ENCODE results near the gene PPP1R9B.

PPP1R9B gene

GRCh38 chr17:50141745-50142110, 8.7 kb downstream of the PPP1R9B start:
- no peak for DNase-seq (ENCODE audit: low read depth in 2 of 2)

GRCh38 chr17:50141026-50141744, 9.3 kb downstream of the PPP1R9B start:
- no peak for DNase-seq (ENCODE audit: low read depth in 2 of 2)

GRCh38 chr17:50139950-50140885, 10.3 kb downstream of the PPP1R9B start:
- peak in 1 of 2 donors; percentile 77 for DNase-seq (ENCODE audit: low read depth in 2 of 2)

- no peak for DNase-seq (ENCODE audit: low read depth in 2 of 2)
These were observed 11.2 kb downstream of the PPP1R9B start for GRCh38 chr17:50139185-50139783.

GRCh38 chr17:50137042-50137441, 13.4 kb downstream of the PPP1R9B start:
- no peak for DNase-seq (ENCODE audit: low read depth in 2 of 2)

GRCh38 chr17:50136096-50136687, 14.3 kb downstream of the PPP1R9B start:
- DNase-seq (ENCODE audit: low read depth in 2 of 2) = no peak

GRCh38 chr17:50135316-50136095, 15.0 kb downstream of the PPP1R9B start:
- DNase-seq (ENCODE audit: low read depth in 2 of 2) = no peak

- no peak for DNase-seq (ENCODE audit: low read depth in 2 of 2)
These were observed 16.0 kb downstream of the PPP1R9B start for GRCh38 chr17:50134206-50135110.

- no peak for DNase-seq (ENCODE audit: low read depth in 2 of 2)
These were observed 16.7 kb downstream of the PPP1R9B start for GRCh38 chr17:50133769-50134099.

- no peak for DNase-seq (ENCODE audit: low read depth in 2 of 2)
These were observed 17.3 kb downstream of the PPP1R9B start for GRCh38 chr17:50133028-50133768.

- DNase-seq (ENCODE audit: low read depth in 2 of 2) = no peak
These were observed 18.2 kb downstream of the PPP1R9B start for GRCh38 chr17:50132104-50132794.

- DNase-seq (ENCODE audit: low read depth in 2 of 2) = no peak
These were observed 19.7 kb downstream of the PPP1R9B start for GRCh38 chr17:50130559-50131305.

GRCh38 chr17:50129728-50130558, 20.5 kb downstream of the PPP1R9B start, which contains the start of gene SAMD14:
SAMD14 (minus strand) TSS chr17:50130160; CDS start chr17:50124959, 5,201 bp downstream.
- no peak for DNase-seq (ENCODE audit: low read depth in 2 of 2)

GRCh38 chr17:50129353-50129727, 21.1 kb downstream of the PPP1R9B start:
- DNase-seq (ENCODE audit: low read depth in 2 of 2) = no peak

GRCh38 chr17:50128441-50129352, 21.8 kb downstream of the PPP1R9B start:
- DNase-seq (ENCODE audit: low read depth in 2 of 2) = no peak

GRCh38 chr17:50127697-50128361, 22.6 kb downstream of the PPP1R9B start:
- no peak for DNase-seq (ENCODE audit: low read depth in 2 of 2)
